ENCODE results near the gene SGIP1.

Gene SGIP1

DNA sequence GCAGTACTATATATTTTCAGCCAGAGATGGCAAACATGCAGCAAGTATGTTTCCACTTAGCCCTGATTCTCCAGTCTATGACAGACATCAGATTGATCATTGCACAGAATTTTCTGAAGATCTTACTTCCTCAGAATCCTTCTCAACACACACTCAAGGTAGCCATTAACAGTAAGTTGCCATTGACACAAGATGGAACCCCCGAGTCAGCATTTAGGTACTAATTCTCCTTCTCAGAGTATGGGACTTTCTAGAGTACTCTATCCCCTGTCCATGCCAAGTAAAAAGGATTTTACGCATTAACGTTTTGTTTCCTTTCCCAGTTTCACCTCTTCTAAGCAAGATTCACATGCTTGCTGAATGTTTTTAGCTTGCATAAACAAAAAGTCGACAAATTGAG lies 63.5 kb downstream of the SGIP1 start:
- DNase-seq (ENCODE audit: low spot score): no peak
- H3K36me3 ChIP-seq (ENCODE audit: low read depth): no peaks in the 10 kb centered on the region
- H3K4me1 ChIP-seq (ENCODE audit: insufficient read depth, poor library complexity, severe bottlenecking): peaks cover 11% of the 10 kb centered on the region
- no peak overlapping the region for H3K4me3 ChIP-seq (ENCODE audit: severe bottlenecking)
- H3K27me3 ChIP-seq (ENCODE audit: insufficient read depth, poor library complexity, severe bottlenecking): no peaks in the 10 kb centered on the region
- H3K27ac ChIP-seq (ENCODE audit: poor library complexity, severe bottlenecking): no peak overlapping the region
- no peaks in the 10 kb centered on the region for H3K9me3 ChIP-seq (ENCODE audit: severe bottlenecking)
- TF ChIP-seq, protein P1, sequence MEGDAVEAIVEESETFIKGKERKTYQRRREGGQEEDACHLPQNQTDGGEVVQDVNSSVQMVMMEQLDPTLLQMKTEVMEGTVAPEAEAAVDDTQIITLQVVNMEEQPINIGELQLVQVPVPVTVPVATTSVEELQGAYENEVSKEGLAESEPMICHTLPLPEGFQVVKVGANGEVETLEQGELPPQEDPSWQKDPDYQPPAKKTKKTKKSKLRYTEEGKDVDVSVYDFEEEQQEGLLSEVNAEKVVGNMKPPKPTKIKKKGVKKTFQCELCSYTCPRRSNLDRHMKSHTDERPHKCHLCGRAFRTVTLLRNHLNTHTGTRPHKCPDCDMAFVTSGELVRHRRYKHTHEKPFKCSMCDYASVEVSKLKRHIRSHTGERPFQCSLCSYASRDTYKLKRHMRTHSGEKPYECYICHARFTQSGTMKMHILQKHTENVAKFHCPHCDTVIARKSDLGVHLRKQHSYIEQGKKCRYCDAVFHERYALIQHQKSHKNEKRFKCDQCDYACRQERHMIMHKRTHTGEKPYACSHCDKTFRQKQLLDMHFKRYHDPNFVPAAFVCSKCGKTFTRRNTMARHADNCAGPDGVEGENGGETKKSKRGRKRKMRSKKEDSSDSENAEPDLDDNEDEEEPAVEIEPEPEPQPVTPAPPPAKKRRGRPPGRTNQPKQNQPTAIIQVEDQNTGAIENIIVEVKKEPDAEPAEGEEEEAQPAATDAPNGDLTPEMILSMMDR (IDR thresholded peaks at IDR 0.05; ENCODE audit: poor library complexity, severe bottlenecking): no peak
- no peak for ATAC-seq (ENCODE audit: low read depth)

DNA sequence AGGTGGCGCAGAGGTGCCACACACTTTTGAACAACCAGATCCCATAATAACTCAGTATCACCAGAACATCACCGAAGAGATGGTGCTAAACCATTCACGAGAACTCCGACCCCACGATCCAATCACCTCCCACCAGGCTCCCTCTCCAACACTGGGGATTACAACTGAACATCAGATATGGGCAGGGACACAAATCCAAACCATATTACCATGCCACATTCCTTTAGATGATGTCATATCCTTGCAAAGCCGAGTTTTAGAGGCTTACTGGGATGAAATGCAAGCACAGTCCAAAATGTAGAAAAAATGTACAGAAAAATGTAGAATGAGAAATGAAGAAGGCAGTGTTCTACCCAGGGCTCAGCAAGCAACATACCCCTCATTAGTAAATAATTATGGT lies 64.7 kb downstream of the SGIP1 start:
- no peak overlapping the region for H3K4me3 ChIP-seq (ENCODE audit: severe bottlenecking)
- no peaks in the 10 kb centered on the region for H3K27me3 ChIP-seq (ENCODE audit: insufficient read depth, poor library complexity, severe bottlenecking)
- no peaks in the 10 kb centered on the region for H3K9me3 ChIP-seq (ENCODE audit: severe bottlenecking)
- peak overlapping the region; percentile 7 for H3K27ac ChIP-seq (ENCODE audit: poor library complexity, severe bottlenecking)
- H3K36me3 ChIP-seq (ENCODE audit: low read depth): no peaks in the 10 kb centered on the region
- DNase-seq (ENCODE audit: low spot score) (no peak), ATAC-seq (ENCODE audit: low read depth) (peak; percentile 88)
- H3K4me1 ChIP-seq (ENCODE audit: insufficient read depth, poor library complexity, severe bottlenecking): peaks cover 11% of the 10 kb centered on the region
- TF ChIP-seq, protein P1 (IDR thresholded peaks at IDR 0.05; ENCODE audit: poor library complexity, severe bottlenecking): no peak

DNA sequence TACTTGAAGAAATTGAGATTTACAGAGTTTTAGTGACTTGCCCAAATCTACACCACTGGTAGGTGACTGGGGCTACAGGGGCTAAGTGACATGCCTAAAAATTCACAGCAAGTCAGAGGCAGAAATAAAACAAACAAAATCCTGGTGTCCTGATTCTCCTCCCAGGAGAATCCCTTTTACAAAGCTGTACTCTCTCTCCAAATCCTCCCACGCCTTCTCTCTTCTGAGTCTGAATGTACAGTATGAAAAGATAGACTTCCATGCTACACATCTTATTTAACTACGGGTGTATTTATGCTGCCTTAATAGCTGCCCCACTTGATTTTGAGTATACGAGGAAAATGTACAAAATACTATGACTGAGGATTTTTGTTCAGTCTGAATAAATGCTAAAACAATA lies 65.4 kb downstream of the SGIP1 start:
- DNase-seq (ENCODE audit: low spot score) (no peak), ATAC-seq (ENCODE audit: low read depth) (no peak)
- no peaks in the 10 kb centered on the region for H3K36me3 ChIP-seq (ENCODE audit: low read depth)

DNA sequence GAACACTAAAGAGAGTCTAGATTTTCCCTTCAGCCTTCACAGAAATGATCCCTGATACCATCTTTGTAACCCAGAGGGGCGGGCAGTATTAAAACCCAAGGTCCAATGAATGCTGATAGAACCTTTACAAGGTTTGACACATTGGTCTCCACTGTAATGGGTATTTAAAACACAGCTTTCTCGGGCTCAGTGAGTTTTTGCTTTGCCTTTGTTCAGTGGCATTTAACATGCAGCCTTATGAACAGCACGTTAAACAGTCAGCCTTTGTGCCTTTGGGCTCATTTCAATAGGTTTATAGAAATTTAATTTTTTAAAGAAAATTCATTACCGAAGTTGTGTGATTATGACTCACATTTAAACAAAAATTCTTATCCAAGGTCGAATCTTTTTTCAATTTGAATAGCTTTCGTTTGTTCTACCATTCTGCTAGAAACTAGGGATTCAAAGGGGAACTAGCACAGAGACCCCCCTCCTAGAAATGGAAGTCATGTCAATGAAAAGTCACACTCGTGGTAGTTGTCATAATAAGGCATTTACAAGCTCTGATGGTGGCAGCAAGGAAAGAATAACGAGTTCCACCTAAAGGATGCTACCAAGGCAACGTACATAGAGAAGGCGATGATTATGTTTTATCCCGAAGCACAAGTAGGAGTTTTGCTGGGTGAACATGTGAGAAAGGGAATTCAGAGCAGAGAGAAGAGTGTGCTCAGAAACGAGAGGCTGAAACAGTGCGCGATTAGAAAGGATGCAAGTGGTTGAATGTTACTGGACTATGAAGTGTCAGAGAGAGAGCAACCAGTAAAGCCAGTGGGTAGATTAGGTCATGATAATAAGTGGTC lies 66.2 kb downstream of the SGIP1 start:
- no peak overlapping the region for H3K4me3 ChIP-seq (ENCODE audit: severe bottlenecking)
- H3K4me1 ChIP-seq (ENCODE audit: insufficient read depth, poor library complexity, severe bottlenecking): peaks cover 11% of the 10 kb centered on the region
- DNase-seq (ENCODE audit: low spot score): no peak
- TF ChIP-seq, protein P1 (IDR thresholded peaks at IDR 0.05; ENCODE audit: poor library complexity, severe bottlenecking): no peak
- no peaks in the 10 kb centered on the region for H3K27me3 ChIP-seq (ENCODE audit: insufficient read depth, poor library complexity, severe bottlenecking)
- H3K9me3 ChIP-seq (ENCODE audit: severe bottlenecking): no peaks in the 10 kb centered on the region
- H3K36me3 ChIP-seq (ENCODE audit: low read depth): no peaks in the 10 kb centered on the region
- no peak for ATAC-seq (ENCODE audit: low read depth)
- H3K27ac ChIP-seq (ENCODE audit: poor library complexity, severe bottlenecking): no peak overlapping the region

More for the DNA sequence above, 65.4 kb downstream of the SGIP1 start:
- peaks cover 11% of the 10 kb centered on the region for H3K4me1 ChIP-seq (ENCODE audit: insufficient read depth, poor library complexity, severe bottlenecking)
- peak overlapping the region; percentile 7 for H3K27ac ChIP-seq (ENCODE audit: poor library complexity, severe bottlenecking)
- TF ChIP-seq, protein P1 (IDR thresholded peaks at IDR 0.05; ENCODE audit: poor library complexity, severe bottlenecking): no peak
- H3K9me3 ChIP-seq (ENCODE audit: severe bottlenecking): no peaks in the 10 kb centered on the region
- no peak overlapping the region for H3K4me3 ChIP-seq (ENCODE audit: severe bottlenecking)
- H3K27me3 ChIP-seq (ENCODE audit: insufficient read depth, poor library complexity, severe bottlenecking): no peaks in the 10 kb centered on the region

DNA sequence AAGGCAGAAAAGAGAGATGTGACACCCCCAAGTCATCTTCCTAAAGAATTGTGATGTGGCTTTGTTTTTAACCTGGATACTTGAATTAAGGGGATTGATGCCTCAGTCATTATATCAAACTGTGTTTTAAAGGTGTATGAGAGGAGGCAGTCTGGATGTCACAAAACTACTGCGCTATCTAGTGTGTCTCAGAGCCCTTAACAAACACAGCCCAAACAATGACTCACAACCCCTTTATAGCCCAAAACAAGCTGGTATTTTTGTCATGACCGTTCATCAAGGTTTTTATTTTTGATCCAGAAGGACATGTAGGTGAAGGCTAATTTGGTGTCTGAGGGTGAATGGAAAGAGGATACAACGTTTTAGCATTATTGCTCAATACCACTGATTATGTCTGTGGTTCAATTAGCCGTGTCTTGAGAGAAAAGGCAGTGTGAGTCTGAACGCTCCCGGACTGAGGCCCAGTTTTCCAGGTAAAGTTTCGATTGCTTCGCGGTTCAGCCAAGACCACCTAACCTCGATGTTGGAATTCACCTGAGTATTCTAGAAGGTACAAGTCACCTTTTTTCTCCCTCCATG lies 71.6 kb downstream of the SGIP1 start:
- DNase-seq (ENCODE audit: low spot score): no peak
- no peaks in the 10 kb centered on the region for H3K9me3 ChIP-seq (ENCODE audit: severe bottlenecking)
- H3K27ac ChIP-seq (ENCODE audit: poor library complexity, severe bottlenecking): no peak overlapping the region
- H3K4me1 ChIP-seq (ENCODE audit: insufficient read depth, poor library complexity, severe bottlenecking): no peaks in the 10 kb centered on the region
- TF ChIP-seq, protein P1 (IDR thresholded peaks at IDR 0.05; ENCODE audit: poor library complexity, severe bottlenecking): no peak
- H3K36me3 ChIP-seq (ENCODE audit: low read depth): no peaks in the 10 kb centered on the region
- H3K27me3 ChIP-seq (ENCODE audit: insufficient read depth, poor library complexity, severe bottlenecking): no peaks in the 10 kb centered on the region
- H3K4me3 ChIP-seq (ENCODE audit: severe bottlenecking): no peak overlapping the region
- no peak for ATAC-seq (ENCODE audit: low read depth)
